GM19455 (cell line): ENCODE results near the gene NR3C1.

Experiments used
- ATAC-seq: cut with Tn5 transposase; IDR thresholded peaks from one replicate; pipeline ENCODE4 v1.9.1; 2021; ENCODE audit not compliant: unreplicated experiment

NR3C1 gene

GRCh38 chr5:143426437-143426991 lies 23.0 kb upstream of the NR3C1 start:
- peak; percentile 71 for ATAC-seq

GRCh38 chr5:143425835-143426234 lies 22.3 kb upstream of the NR3C1 start:
- no peak for ATAC-seq

- no peak for ATAC-seq
Observed at GRCh38 chr5:143418140-143418866, 14.8 kb upstream of the NR3C1 start.

GRCh38 chr5:143417503-143418139 lies 14.1 kb upstream of the NR3C1 start:
- ATAC-seq = no peak

GRCh38 chr5:143416411-143416810 lies 12.9 kb upstream of the NR3C1 start:
- no peak for ATAC-seq

GRCh38 chr5:143413958-143414669 lies 10.6 kb upstream of the NR3C1 start:
- ATAC-seq = peak; percentile 68

GRCh38 chr5:143412661-143413342 lies 9.3 kb upstream of the NR3C1 start:
- no peak for ATAC-seq

- no peak for ATAC-seq
Observed at GRCh38 chr5:143409926-143410325, 6.4 kb upstream of the NR3C1 start.

GRCh38 chr5:143406408-143406807 lies 2.9 kb upstream of the NR3C1 start:
- no peak for ATAC-seq

- ATAC-seq = no peak
Observed at GRCh38 chr5:143405849-143406098, 2.3 kb upstream of the NR3C1 start.

- peak; percentile 26 for ATAC-seq
Observed at GRCh38 chr5:143405063-143405848, 1.8 kb upstream of the NR3C1 start.

GRCh38 chr5:143404416-143405062 lies 1.1 kb upstream of the NR3C1 start:
- ATAC-seq = peak; percentile 20

GRCh38 chr5:143403334-143403592 lies 223 bp downstream of the NR3C1 start:
- peak; percentile 12 for ATAC-seq

- ATAC-seq = no peak
Observed at GRCh38 chr5:143402553-143403333, 743 bp downstream of the NR3C1 start.

GRCh38 chr5:143402017-143402552 lies 1.4 kb downstream of the NR3C1 start:
- ATAC-seq = no peak

GRCh38 chr5:143401227-143402016 lies 2.1 kb downstream of the NR3C1 start:
- no peak for ATAC-seq

- ATAC-seq = no peak
Observed at GRCh38 chr5:143400541-143401226, 2.8 kb downstream of the NR3C1 start.
